HG02610 (cell line): ENCODE data around the gene KLHL17.

Source experiments
- ATAC-seq: cut with Tn5 transposase; IDR thresholded peaks from one replicate; pipeline ENCODE4 v1.9.1; 2021; ENCODE audit warnings: mild to moderate bottlenecking, moderate library complexity; ENCODE audit not compliant: unreplicated experiment

Gene KLHL17

DNA sequence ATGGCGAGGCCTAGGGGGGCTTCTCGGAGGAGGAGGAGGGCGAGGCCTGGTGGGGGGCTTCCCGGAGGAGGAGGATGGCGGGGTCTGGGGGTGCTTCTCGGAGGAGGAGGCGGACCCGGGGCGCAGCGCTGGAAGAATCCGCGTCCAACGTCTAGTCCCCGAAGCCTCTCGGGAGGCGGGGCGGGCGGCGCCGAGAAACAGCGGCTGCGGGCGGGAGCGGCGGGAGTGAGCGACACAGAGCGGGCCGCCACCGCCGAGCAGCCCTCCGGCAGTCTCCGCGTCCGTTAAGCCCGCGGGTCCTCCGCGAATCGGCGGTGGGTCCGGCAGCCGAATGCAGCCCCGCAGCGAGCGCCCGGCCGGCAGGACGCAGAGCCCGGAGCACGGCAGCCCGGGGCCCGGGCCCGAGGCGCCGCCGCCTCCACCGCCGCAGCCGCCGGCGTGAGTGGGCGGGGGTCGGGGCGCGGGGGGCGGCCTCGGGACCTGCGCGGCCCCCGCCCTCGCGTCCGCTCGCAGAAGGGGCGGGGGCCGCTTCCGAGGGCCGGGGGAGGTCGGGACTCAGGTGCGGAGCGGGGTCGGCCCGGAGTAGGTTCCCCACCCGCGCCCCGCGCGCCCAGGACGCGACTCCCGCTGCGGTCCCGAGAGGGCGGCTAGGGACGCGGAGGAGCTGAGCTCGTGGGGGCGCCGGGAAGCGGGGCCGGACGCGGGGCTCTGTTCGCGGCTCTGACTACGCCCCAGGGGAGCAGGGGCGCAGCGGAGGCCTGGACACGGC lies at the start of gene KLHL17:
Gene KLHL17 (plus strand): TSS at position 222 of the 769 bp plus-strand sequence. CDS start 110 bp downstream, at position 332.
- ATAC-seq = peak; percentile 38

DNA sequence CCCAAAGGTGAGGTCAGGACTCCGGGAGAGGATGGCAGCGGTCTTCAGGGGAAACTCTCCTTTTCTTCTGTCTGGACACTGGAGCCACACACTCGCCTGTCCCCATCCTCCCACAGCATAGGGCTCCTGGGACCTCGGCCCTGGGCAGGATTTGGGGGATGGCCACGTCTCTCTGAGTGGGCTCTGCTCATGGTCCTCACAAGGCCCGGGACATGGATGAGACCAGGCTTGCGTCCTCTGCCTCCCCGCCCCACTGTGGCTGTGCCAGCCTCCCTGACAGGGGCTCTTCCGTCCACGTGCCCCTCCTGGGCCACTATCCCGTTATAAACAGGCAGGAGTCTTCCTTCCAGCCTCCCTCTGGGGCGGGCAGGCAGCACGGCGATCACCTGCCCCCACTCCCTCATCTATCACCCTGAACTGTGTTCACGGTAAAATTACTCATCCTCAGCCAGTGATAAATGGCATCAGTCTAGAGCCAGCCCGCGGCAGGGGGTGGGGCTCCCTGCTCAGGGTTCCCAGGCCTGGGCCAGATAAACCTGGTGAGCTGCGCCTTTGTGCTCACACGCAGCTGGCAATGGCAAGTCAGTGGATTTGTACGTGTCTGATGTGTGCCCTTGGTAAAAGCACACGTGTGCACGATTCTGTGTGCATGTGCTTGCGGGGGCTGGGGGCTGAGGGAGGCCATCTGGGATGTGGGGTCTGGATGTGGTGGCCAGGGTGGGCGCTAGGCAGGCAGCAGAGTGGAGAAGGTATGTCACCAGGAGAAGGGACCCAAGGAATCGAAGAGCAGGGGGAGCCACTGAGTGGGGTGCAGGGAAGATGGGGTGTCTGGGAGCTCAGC lies 49.3 kb upstream of the KLHL17 start:
- ATAC-seq = no peak

DNA sequence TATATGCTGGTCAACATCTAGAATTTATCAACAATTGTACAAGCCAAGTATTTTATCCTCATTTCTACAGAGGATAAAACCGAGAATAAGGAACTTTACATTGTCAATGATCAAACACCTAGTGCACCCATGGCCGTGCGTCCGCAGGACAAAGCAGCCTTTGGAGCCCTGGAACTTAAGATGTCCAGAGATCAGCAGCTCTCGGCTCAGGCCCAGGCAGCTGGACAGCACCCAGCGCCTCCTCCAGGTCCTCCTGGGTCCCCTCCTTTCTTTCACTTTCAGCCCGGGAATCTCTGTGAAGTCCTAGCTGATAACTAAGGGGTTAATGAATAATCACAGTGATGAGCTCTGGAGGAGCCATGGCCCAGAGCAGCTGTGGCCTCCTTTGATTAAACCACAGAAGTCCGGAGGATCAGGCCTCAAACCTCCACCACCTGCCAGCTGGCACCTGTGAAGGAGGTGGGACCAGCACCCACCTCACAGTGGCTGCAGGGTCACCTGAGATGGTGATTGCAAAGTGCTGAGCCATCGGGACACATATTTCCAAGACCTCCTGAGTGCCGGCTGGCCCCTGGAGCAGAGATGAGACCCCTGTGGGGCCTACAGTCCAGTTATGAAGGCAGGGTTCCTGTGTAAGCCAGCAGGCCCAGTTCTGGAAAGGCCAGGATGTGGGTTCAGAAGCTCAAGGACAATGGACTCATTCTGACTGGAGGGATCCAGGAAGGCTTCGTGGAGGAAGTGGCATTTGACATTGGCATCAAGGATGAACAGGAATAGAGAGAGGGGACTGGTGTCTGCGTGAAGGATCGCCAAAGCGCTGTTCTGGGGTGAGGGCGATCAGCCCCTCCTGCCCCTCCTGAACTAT lies 48.3 kb upstream of the KLHL17 start:
- ATAC-seq = no peak

DNA sequence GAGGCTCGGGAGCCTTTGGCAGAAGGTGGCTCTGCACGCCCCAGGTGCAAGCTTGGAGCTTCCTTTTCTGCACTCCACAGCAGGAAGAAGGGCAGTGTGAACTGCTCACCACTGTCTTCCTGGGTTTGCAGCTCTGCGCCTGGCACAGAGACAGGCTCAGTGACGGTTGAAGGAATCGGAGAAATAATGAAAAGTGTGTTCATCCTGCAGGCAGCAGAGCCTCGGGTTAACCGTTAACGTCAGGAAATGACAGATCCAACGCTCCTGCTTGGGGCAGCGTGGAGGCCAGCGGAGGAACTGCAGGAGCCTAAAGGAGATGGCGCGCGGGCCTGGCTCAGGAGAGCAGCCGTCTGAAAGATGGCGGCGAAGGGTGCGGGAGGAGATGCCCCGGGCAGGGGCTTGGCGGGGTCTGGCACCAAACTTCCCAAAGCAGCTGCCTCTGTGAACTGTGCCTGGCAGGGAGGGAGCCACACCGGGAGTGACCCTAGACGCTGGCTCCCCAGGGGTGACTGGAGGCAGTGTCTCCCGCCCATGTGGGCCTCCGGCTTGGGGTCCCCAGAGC lies 47.6 kb upstream of the KLHL17 start:
- no peak for ATAC-seq

DNA sequence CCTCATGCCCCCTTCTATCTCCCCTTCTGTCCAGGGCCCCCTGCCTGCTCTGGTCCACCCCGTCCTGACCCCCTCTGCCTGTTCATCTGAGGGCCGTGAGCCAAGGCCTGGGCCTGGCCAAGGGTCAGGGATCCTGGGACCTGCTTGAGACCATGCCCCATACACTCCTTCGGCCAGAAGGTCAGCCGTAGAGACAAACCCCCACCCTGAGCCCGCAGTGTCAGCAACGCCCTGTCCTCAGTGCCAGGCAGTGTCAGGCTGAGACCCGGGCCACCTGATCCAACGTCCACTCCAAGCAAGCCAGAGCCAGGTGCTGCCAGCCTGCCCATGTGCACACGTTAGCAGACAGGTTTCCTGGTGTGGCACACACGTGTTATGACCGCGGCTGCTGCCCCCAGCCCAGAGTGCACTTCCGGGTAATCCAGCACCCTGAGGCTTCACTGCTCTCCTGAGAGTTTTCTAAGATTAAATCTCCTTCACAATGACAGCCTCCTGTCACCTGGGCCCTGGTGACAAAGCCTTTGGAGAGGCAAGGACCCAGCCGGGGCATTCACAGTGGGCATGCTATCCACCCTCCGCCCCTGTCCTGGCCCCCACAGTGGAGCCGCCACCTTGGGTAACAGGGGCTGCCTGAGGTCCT lies 46.8 kb upstream of the KLHL17 start:
- no peak for ATAC-seq

DNA sequence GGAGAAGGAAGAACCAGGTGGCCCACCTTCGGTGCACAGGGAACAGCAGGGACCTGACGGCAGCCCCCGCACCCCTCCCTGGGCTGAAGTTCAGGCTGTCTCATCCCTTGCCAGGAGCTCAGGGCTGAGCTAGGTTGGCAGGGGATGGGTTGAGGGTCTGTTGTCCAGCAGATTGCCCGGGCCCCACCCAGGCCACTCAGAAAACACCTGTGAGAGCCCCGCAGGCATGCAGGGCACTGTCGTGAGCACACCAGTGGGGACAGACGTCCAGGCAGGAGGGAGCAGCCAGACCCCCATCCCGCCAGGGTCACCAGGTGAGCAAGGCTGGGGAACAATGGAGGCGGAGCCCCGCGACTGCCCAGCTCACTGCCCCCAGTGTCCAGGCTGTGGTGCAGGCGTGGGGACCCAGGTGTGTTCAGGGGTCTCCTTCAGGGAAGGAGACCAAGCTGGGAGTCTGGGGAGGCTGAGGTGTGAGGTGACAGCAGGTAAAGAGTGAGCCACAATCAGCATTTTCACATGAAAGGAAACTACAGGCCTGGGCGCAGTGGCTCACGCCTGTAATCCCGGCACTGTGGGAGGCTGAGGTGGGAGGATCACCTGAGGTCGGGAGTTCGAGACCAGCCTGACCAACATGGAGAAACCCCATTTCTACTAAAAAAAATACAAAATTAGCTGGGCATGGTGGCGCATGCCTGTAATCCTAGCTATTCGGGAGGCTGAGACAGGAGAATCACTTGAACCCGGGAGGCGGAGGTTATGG lies 46.1 kb upstream of the KLHL17 start:
- no peak for ATAC-seq

DNA sequence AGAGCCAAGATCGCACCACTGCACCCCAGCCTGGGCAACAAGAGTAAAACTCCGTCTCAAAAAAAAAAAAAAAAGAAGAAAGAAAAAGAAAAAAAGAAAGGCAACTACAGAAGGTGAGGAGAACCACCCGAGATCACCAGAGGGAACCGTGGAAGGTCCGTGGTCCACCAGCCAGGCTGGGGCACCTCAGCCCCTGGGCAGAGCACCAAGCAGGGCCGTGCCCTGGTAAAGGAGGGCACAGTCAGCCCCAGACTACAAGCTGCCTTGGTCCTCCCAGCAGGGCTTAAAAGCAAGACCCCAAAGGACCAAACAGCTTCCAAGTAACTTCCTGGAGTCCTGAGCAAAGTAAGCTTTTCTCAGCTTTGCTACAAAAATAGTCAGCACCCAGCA lies 45.5 kb upstream of the KLHL17 start:
- ATAC-seq = no peak

DNA sequence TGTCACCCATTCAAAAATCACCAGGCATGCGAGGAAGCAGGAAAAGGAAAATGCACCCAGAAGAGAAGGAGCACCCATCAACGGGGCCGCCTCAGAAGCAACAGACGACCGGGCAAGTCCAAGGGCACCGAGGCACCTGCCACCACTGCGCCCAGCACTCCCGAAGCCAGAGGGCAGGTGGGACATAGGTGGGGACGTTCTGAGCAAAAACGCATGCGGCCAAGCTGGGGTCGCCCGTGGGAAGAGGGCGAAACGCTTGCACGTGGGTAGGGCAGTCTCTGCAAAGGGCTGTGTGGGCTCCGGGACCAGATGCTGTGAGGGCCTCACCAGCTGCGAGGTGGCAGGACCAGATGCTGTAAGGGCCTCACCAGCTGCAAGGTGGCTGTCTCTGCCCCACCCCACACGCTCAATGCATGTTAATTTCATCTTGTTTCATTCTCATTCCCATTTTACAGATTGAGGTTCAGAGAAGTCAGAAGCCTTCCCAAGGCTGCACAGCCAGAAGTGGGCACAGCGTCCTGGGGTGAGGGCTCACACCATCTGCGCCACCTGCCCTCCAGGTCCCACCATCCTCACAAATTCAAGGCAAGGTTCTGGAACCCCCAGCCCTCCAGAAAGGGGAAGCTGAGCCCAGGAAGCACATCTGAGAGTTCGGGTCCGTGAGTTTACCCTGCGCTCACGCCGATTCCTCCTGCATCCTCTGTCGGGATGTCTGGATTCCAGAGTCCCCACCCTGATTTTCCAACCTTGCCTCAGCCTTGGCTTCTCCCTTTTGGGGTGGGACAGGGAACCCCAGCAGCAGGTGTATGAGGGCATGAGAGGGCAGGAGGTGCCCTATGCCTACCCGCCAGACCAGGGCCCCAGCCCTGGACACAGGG lies 44.9 kb upstream of the KLHL17 start:
- no peak for ATAC-seq

DNA sequence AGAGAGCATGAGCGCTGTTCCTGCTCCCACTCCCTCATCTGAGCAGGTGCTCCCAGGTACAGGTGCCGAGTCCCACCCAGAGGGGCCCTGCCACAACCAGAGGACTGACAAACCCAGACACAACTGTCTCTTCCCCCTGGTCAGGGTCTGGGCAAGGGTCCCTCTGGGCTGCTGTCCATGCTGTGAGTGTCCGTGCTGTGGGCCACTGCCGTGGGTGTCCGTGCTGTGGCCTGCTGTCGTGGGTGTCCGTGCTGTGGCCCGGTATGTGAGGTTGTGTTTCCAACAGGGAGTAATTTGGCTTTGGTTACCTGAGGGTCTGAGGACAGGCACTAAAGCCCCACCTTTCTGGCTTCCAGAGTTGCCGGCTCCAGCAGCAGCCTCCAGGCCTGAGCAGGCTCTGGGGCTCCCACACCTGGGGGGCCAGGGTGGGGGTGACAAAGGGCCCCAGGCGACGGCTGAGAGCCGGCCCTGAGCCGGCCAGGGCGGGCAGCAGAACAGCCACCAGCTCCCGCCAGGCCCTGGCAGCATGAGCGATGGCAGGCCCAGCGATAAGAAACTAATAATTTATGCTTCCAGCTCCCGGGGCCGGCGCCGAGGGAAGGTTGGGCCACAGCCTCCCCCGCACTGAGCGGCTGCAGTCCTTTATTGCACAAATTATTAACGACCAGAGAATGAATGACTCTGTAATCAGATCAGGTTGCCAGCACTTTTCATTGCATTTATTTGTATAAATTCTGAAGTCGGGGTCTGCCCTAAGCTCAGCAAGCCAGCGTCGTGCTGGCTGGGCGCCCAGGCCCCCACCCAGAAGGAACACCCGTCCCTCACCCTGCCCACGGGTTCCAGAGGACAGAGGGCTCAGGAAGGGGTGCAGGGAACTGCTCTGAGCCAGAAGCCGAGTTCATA lies 44.0 kb upstream of the KLHL17 start:
- no peak for ATAC-seq

DNA sequence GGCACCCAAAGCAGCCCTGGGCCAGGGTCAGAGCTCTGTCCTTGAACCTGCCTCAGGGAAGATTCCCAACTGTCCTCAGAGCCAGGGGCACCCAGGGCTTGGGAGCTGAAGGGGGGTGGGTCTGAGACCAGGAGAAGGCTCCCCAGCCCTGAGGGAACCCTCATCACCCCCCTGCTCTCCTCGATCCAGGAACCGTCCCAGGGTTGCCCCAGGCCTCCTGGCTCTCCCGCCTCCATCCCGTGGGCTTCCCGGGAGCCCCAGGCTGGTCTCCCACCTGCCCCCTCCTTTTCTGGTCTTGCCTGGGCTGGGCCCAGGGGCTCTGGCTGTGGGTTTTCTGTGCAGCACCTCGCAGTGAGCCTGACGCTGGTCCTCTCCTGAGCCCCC lies 43.3 kb upstream of the KLHL17 start:
- no peak for ATAC-seq

DNA sequence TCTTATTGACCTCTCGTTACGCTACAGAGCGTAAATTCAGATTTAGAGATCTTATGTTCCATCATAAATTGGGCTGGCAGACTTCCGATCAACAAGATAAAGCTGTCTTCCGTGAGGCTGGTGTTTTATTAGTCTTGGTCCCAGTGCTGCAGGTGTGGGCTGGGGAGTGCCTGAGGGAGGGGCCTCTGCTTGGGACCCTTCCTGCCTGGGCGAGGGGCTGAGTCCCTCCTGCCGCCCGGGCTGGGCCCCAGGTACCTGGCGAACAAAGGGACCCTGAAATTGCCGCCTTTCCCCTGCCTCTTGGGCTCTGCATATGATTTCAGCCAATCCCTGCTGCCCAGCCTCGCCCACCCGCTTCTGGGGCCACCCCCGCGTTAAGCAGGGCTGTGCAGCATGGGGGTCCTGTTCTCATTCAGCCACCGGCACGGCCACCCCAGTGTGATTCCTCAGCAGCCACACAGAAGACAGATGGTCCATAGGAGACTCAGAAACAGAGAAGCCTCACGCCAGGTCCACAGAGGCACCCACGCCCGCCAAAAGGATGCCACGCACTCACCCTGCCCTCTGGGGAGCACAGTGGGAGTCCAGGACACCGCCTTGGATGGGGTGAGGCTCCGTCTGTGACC lies 42.8 kb upstream of the KLHL17 start:
- ATAC-seq = no peak

DNA sequence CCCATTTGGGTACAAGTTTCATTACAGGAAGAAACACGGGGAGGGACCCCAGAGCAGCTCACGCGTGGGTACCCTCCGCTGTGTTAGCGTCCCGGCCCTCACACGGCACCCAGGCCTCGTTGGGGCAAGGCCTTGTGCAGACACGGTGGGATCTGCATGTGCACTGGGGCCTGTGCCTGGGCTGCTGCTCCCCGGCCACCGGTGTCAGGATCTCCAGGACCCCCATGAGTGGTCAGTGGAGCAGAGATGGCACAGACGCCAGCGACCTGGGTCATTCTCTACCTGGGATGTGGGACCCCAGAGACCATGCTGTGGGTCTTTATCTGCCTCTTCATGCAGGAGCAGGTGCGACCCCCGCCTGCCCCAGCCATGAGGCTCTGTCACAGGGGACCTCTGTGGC lies 42.0 kb upstream of the KLHL17 start:
- no peak for ATAC-seq

DNA sequence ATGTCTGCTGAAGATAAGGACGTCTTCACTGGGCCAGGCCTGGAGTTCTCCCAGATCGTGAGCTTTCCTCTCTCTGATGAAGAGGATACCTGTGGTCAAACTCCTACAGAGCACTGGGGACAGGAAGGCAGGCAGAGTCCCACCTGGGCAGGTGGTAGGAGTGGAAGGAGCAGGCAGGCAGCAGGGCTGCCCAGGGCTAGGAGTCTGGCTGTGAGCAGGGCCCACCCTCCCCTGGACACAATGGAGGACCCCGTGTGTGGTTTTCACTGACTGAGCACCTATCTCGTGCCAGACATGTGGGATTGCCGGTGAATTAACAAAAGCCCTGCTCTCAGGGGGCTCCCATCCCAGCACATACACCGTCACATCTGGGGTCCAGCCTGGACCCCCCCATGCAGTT lies 41.5 kb upstream of the KLHL17 start:
- no peak for ATAC-seq

DNA sequence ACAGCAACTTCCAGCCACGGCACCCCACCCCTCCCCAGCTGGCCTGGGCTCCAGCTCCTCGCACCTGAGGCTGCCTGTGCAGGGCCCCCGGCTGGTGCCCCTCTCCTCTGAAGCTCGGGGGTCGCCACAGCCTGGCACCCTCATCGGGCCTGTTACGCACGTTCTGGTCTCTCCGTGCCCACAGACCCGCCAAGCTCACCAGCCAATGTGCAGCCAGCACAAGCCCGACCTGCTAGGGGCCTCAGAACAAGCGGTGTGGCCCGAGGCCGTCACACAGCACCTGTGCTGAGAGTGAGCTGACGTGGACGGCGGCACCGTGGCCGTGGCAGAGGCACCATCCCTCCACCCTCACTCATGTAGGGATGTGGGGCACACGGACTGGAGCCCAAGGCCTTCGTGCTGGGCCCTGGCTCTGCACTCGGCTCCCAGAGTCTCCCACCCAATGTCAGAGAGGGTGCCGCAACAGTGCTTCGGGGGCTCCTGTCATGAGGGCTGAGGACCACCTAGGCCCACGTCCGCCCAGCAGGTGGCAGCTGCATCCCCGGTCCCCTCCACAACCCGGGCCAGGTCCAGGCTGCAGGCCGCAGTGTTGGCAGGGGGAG lies 41.0 kb upstream of the KLHL17 start:
- no peak for ATAC-seq

DNA sequence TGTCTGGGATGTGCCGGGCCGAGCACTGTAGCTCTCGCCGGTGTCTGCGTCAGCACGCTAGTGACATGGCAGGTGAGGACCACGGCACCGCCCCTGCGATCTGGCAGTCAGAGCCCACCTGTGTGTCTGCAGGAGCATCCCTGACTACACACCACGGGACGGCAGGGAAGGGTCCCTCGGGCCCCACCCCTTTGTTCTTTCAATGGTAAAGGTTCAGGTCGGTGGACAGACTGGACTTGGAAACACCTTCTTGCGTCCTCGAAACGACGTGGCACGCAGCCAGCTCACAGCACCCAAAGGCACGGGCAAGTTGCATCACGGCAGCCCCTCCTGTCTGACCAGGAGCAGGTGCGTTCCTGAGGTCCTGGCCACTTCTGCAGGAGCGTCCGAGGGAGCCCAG lies 40.4 kb upstream of the KLHL17 start:
- ATAC-seq = no peak

DNA sequence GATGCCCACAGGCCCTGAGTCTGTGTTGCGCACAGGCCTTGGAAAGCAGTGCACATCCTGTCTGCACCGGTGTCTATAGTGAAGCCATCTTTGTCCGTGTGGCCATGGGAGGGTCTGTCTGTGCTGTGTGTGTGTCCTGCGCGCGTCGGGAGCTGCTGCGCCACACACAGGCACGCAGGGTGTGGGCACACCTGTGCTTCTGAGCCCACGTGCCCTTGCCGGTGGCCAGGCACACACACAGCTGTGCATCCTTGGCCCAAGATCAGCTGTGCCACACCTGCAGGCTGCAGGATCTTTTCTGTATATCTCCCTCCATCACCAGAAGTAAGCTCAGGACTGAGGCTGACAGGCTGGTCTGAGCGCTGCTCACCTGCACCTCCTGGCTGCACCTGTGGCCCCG lies 39.9 kb upstream of the KLHL17 start:
- ATAC-seq = no peak
